GF-D8 (cell line): Measurements from ENCODE around the gene CA9.
A peak's percentile ranks its signal among the peaks of the same experiment; 100 is the strongest.

Experiments
- DNase-seq: peaks from one replicate; lab custom pipeline; 2025; lab: John Stamatoyannopoulos, UW

Gene CA9

DNA sequence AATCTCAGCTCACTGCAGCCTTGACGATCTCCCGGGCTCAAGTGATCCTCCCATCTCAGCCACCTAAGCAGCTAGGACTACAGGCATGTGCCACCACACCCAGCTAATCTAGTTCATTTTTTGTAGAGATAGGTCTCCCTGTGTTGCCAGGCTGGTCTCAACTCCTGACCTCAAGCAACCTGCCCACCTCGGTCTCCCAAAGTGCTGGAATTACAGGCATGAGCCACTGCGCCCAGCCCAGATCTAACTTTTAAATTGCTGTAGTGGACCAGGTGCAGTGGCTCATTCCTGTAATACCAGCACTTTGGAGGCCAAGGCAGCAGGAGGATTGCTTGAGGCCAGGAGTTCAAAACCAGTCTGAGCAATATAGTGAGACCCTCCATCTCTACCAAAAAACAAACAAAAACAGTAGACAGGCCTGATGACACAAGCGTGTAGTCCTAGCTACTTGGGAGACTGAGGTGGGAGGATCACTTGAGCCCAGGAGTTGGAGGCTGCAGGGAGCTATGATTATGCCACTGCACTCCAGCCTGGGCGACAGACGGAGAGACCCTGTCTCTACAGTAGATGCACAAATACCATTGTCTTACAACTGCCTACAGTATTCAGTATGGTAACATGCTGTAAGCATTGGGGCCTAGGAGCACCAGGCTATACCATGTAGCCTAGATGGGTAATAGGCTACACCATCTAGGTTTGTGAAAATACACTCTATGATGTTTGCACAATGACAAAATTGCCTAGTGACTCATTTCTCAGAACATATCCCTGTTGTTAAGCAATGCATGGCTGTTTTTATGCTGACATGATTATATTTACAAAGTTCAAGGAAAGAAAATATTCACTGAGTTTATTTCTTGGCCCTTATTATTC is 21.5 kb upstream of the CA9 start:
- no peak for DNase-seq

DNA sequence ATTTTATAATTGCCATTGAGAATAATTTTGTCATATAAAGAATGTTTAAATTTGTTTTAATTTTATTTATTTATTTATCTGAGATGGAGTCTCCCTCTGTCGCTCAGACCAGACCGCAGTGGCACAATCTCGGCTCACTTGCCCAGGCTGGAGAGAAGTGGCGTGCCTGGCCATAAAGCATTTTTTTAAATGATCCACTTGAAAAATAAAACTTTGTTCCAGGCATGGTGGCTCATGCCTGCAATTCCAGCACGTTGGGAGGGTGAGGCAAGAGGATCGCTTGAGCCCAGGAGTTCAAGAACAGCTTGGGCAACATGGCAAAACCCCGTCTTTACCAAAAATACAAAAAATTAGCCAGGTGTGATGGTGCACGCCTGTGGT is 20.9 kb upstream of the CA9 start:
- DNase-seq = no peak

DNA sequence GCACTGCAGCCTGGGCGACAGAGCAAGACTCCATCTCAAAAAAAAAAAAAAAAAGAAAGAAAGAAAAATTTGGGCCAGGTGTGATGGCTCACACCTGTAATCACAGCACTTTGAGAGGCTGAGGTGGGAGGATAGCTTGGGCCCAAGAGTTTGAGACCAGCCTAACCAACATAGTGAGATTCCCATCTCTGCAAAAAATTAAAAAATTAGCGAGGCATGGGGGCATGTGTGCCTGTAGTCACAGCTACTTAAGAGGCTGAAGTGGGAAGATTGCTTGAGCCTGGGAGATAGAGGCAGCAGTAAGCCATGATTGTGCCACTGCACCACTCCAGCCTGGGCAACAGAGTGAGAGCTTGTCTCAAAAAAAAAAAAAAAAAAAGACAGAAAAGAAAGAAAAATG is 20.1 kb upstream of the CA9 start:
- DNase-seq = no peak

DNA sequence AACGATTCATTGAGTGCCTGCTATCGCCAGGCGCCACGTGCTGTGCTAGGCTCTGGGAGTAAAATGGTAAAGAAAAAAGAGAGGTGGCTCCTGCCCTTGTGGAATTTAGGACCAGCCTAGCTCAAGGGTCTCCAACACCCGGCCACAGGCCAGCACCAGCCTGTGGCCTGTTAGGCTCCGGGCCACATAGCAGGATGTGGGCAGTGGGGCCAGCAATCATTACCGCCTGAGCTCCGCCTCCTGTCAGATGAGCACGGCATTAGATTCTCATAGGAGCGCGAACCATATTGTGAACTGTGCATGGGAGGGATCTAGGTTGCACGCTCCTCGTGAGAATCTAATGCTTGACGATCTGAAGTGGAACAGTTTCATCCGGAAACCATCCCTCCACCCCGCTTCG is 17.4 kb upstream of the CA9 start:
- no peak for DNase-seq

DNA sequence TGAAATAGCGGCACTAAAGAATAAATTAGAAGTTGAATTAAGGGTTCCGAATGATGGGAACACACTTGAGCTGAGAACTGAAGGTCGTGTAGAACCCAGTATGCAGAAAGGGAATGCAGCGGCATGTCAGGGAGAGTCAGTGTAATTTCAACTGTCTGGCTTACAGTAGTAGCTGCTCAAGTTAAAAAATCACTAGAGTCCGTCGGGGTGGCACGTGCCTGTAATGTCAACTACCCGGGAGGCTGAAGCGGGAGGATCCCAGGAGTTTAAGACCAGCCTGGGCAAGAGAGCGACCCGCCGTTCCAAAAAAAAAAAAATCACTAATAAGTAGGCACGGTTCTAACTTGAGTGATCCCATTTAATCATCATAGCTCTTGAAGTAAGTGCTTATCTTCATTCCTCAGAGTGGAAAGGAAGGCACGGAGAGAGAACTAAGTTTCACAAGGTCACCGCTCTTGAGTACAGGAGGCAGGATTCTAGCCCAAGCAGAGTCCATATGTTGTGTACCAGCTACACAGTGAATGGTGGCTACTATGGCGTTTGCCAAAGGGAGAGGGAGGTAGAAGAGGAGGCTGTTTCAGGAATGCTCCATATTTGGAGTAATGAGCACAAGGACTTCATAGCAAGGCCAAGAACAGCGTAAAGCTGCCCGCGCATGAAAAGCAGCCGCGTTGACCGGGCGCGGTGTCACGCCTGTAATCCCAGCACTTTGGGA is 16.7 kb upstream of the CA9 start:
- no peak for DNase-seq

DNA sequence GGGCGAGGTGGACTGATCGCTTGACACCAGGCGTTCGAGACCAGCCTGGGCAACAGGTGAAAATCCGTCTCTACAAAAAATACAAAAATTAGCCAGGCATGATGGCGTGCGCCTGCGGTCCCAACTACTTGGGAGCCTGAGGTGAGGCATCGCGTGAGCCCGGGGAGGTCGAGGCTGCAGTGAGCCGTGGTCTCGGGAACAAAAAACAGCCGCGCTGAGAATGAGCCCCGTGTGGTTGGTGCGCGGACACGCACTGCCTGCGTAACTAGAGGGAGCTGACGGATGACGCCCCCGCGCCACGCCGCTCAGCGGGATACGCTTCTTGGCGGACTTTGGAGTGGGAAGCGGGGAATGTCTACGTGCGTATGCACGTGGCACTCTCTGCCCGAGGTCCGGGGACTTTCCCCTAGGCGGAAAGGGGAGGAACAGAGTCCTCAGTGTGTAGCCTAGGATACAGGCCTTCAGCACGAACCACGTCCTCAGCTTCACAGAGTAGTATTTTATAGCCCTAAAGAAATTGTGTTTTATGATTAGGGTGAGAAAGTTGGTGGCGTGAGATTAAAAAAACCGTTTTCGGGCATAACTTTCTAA is 16.1 kb upstream of the CA9 start, which contains the start of gene RMRP:
Gene RMRP (minus strand): TSS at position 474 of the 591 bp plus-strand sequence.
- peak; percentile 96 for DNase-seq

DNA sequence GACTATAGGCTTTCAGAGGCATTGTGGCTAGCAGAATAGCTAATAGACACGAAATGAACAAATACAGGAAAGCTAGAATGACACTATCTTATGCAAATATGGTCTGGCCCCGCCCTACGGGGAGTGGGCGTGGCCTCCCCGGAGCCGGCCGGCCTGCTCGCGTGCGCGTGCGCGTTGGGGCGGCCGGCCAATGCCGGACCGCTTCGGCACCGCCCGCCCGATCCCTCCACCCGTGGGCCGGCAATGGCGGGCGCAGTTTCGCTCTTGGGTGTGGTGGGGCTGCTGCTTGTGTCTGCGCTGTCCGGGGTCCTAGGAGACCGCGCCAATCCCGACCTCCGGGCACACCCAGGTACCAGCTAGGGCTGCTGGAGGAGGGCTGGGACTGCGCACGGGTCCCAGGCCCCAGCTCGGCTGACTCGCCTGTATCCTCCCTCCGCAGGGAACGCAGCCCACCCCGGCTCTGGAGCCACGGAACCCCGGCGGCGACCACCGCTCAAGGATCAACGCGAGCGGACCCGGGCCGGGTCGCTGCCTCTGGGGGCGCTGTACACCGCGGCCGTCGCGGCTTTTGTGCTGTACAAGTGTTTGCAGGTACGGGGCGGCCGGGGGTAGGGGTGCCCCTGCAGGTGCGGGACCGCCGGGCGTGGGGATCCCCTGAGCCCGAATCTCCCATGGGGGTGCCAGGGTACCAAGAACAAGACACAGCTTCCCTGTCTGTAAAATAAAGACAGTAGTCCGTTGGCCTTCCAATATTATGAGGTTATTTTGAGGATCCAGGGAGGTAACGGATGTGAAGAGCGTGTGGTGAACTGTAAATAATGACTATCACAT is 15.4 kb upstream of the CA9 start, which contains the start of gene CCDC107:
Gene CCDC107 (plus strand): TSS at position 156 of the 831 bp plus-strand sequence. CDS start 88 bp downstream, at position 244.
- no peak for DNase-seq

DNA sequence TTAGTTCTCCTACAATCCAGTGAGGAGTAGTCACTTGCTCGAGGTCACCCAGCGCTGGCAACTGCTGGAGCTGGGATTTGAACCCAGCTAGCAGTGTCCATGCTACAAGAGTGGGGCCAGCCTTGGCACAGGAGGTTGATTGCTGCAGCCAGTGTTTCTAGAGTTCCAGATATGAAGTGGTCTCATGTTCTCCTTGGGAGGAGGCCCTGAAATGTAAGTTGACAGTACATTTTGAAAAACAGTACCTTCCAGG is 14.8 kb upstream of the CA9 start:
- DNase-seq = no peak

DNA sequence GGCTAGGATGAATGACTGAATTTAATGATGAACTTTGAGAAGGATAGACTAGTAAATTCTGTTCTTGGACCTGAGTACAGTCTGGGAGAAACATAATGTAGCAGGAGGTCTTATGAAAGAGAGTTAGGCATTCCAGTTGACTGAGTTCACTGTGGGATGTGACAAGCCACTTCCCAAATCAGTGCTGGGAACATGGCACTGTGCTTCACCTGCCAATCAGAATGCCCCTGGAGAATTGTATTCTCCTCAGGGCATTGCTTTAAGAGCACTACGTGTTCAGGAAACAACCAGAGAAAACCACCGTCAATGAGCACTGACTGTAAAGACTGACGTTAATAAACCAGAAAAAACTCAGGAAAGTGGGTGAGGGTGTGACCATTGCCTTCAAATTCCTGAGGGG is 14.4 kb upstream of the CA9 start:
- no peak for DNase-seq

DNA sequence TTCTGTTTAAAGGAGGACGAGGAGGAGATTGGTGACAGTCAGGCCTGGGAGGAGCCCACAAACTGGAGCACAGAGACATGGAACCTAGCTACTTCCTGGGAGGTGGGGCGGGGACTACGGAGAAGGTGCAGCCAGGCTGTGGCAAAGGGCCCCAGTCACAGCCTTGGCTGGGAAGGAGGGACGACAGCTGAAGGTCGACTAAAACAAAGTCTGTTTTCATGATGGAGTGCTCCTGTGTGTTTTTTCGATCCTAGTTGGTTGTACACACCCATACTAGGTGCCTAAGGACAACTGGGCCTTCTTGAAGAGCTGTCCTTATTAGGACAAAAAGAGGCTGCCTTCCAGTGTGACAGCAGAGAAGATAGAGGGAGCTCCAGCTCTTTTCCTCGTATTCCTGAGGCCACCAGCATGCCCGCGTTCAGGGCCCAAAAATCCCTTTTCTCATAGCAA is 12.7 kb upstream of the CA9 start:
- no peak for DNase-seq

DNA sequence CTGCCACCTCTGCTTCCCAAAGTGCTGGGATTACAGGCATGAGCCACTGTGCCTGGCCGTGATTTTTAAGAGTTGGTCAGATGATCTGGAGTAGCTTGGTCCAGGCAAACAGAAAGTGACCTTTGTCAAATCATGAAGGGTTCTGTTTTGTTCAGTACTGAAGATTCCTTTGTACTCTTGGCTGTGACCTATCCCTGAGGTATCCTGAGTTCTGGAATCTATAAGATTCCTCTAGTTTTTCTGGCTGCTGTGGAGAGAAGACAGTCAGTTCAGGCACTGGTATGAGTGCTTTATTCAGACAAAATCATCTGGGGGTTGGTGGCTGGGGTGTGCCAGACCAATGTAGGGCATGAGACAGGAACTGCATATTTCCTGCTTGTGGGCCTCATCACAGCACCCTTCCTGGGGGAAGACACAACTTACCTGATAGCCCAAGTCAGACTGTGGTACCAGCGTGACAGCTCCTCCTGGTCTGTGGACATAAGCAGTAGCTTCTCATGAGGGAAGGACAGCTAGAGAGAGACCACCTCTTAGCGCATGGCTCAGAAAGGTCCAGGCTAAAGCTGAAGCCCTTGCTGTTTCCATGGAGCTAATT is 11.9 kb upstream of the CA9 start:
- DNase-seq = no peak

DNA sequence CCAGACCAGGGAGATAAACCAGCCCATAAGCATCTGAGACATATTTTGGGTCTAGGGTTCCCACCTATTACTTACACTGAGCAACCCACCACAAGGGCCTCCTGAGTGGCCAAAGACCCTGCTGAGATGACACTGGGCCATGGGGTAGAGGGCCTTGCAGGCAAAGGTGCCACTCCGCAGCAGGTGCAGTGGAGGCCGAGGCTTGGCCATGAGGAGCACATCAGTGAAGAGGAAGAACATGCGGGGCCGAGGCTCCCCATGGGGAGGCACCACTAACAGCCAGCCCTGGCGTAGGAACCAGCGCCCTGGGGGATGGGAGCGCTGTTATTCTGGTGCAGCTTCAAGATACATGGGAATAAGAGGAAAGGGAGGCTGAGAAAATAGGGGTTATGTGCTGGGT is 11.3 kb upstream of the CA9 start:
- no peak for DNase-seq

DNA sequence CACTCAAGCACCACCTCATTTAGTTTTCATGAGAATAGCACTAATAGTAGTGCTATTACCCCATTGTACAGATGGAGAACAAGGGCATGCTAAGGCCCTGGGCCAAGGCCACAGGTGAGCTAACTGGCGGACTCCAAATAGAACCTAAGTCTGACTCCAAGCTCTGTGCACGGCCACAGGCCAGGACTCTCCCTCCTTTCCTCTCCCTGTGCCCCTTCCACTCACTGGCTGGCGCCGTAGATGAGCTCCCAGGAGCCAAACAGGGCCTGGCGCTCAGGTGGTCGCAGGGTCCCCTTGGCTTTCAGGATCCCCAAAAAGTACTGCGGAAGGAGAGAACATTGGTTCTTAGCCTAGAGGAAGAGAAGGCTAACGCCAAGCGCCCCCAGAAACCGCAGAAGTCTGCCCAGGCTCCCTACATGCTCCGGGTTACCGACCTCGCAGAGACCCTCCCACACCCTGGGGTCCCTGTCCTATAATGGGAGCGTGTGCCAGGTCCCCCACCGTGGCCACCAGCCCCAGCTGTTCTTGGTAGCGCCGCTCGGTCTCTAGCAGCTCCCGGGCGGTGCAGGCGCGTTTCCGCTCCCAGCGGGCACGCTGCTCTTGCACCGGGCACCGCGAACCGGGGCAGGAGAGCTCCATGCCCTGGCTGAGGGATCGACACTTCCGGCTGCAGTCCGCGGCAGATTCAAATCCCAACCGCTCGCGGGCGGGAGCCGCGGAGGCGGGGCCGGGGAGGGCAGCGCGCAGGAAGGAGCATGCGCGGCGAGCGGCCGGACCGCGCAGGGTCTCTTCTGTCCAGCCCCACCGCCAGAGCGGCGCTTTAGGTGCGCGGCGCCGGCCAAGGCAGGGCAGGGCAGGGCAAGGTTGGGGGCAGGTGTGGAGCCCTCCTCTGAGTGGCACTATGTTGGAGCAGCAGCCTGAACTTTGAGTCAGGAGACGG is 8.9 kb upstream of the CA9 start, which contains the start of gene ARHGEF39:
Gene ARHGEF39 (minus strand): TSS at position 665 of the 940 bp plus-strand sequence. CDS start 26 bp downstream, at position 639.
- DNase-seq = peak; percentile 15

DNA sequence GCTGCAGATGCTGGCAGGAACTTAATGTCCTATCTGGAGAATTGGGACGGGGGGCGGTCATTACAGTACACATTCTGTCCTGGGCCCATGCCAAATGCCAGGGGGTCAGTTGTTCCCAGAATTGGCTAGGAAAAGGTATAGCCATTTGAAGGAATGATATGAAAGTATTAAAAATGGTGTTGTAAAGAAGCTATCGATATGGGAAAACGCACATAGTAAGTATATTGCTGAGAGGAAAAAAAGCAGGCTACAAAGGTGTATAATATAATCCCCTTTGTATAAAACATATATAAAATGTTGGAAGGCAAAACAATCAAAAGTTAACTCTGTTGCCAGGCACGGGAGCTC is 8.3 kb upstream of the CA9 start:
- DNase-seq = no peak

DNA sequence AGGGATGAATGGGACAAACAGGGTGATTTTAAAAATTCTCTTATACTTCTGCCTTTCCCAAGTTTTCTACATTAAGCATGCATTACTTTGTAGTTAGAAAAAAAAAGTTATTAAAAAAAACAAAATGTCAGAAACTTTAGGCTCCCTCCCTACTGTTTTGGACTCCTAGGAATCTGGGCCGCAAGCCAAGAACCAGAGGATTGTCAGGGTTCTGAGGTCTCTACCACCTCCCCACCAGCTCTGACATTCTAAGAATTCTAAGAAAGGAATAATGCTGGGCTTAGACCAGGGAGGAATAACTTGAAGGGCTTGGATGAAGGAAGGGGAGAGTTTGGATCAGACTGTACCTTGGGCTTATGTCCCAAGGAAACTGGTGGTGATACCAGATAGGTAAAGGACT is 7.7 kb upstream of the CA9 start:
- no peak for DNase-seq

DNA sequence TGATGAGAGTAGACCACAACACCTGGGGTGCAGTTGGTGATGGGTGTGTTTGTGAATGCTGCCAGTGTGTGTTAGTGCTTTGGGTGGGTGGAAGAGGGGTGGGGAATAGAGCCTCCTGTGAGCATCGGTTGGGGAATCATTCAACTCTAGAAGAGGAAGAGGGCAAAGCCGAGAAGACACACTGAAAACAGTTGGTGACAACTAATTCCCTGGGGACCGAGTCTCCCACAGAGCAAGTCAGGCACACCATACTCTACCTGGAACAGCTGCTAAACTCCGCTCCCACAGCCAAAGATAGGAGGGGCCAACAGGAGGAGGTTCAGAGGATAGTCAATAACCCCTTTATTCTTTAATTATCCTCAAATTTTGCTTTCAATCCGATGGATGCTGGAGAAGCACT is 7.2 kb upstream of the CA9 start:
- no peak for DNase-seq

DNA sequence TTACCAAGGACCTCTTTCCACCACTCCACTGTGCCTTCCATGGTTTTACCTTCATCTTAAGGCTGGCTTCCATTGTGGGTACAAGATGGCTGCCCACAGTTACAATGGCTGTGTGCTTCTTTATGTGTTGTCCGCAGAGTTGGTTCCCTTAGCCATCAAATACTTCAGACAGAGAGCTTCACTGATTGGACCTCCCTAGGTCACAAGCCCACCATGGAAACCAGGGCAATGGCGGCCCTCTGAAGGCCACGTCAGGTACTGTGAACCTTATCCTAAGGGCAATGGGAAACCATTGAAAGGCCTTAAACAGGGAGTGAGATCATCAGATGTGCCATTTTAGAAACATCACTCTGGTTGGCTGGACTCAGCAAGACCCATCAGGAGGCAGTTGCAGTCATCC is 5.8 kb upstream of the CA9 start:
- no peak for DNase-seq

DNA sequence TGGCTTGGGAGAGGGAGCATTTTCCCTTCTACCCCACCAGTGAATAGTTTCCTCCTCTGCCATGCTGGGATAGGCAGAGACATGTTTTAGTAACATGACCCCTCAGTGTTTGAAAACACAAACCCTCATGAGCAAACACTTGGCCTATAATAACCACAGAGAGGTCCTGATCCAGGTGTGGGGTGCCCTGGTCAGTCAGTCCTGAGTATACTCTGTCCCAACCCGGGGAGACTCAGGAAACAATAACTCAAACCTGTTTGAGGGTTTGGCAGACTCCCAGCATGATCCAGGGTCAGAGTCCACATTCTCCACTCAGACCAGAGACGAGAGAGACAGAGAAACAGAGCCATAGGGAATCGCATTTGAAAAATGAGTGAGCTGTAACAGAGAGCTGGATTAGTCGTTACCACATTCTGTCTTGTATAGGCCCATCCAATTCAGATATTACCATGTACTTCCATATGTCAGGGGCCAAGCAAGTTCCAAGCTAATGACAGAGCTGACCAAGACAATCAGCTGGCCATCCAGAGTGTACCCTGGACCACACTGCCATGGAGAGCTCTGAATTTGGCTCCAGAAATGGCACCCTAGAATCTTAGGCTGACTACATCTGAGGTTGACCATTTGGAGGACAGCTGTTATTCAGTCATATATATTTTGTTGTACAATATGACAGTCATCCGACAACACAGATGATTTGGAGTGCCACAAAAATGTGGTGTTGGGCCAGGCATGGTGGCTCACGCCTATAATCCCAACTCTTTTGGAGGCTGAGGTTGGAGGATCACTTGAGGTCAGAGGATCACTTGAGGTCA is 4.2 kb upstream of the CA9 start:
- no peak for DNase-seq

DNA sequence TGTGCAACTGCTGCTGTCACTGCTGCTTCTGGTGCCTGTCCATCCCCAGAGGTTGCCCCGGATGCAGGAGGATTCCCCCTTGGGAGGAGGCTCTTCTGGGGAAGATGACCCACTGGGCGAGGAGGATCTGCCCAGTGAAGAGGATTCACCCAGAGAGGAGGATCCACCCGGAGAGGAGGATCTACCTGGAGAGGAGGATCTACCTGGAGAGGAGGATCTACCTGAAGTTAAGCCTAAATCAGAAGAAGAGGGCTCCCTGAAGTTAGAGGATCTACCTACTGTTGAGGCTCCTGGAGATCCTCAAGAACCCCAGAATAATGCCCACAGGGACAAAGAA is 265 bp downstream of the CA9 start:
- no peak for DNase-seq

DNA sequence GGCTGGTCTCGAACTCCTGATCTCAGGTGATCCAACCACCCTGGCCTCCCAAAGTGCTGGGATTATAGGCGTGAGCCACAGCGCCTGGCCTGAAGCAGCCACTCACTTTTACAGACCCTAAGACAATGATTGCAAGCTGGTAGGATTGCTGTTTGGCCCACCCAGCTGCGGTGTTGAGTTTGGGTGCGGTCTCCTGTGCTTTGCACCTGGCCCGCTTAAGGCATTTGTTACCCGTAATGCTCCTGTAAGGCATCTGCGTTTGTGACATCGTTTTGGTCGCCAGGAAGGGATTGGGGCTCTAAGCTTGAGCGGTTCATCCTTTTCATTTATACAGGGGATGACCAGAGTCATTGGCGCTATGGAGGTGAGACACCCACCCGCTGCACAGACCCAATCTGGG is 1.5 kb downstream of the CA9 start:
- DNase-seq = no peak
